Measurements from ENCODE around the gene NFATC4. TPM values are rescaled to one million over a fixed set of nuclear protein-coding genes. Genes with fewer than 3 reads are reported as not detected.

Gene NFATC4
- total RNA-seq, 1 donor from 2014 or later = 11.4 TPM

DNA sequence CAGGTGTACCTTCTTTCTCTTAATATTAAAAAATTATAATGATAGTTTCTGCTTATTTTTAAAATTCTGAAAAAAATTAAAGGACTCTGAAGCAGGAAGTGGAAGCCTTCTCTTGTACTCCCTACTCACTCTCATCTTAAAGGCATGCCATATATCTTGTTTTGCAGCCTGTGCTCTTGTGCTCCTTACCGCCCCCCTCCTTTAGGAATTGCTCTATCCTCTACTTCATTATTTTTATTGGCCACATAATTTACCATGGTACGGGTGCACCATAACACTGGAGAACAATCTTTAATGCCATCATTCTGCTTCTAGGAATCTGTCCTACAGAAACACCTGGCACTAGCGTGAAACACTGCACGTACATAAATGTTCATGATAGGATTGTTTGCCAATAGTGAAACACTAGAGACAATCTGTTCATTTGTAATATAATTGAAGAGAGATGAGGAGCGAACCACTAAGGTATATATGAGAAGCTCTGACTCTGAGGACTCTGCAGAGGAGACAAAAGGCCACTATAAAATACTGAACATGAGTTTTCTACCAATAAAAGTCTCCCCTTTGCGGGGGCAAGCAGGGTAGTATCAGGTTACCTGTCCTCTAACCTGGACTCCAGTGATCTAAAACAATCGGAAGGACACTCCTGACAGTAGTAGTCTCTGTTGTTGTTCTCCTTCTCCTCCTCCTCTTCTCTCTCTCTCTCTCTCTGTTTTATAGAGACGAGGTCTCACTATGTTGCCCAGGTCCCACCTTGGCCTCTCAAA lies 24.5 kb downstream of the NFATC4 start:
- Mint-ChIP-seq H3K27ac (ENCODE audit: unreplicated experiment) (no peak overlapping the region), H3K36me3 (ENCODE audit: unreplicated experiment) (no peaks in the 10 kb centered on the region), H3K4me1 (ENCODE audit: low read depth, unreplicated experiment) (no peaks in the 10 kb centered on the region), H3K4me3 (ENCODE audit: unreplicated experiment) (no peak overlapping the region), H3K27me3 (ENCODE audit: unreplicated experiment) (peaks cover 6% of the 10 kb centered on the region), H3K9me3 (ENCODE audit: unreplicated experiment) (no peaks in the 10 kb centered on the region)
- TF ChIP-seq, protein P1, sequence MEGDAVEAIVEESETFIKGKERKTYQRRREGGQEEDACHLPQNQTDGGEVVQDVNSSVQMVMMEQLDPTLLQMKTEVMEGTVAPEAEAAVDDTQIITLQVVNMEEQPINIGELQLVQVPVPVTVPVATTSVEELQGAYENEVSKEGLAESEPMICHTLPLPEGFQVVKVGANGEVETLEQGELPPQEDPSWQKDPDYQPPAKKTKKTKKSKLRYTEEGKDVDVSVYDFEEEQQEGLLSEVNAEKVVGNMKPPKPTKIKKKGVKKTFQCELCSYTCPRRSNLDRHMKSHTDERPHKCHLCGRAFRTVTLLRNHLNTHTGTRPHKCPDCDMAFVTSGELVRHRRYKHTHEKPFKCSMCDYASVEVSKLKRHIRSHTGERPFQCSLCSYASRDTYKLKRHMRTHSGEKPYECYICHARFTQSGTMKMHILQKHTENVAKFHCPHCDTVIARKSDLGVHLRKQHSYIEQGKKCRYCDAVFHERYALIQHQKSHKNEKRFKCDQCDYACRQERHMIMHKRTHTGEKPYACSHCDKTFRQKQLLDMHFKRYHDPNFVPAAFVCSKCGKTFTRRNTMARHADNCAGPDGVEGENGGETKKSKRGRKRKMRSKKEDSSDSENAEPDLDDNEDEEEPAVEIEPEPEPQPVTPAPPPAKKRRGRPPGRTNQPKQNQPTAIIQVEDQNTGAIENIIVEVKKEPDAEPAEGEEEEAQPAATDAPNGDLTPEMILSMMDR (IDR thresholded peaks at IDR 0.05; ENCODE audit: partially characterized antibody, unreplicated experiment) = no peak
- no peak for DNase-seq

DNA sequence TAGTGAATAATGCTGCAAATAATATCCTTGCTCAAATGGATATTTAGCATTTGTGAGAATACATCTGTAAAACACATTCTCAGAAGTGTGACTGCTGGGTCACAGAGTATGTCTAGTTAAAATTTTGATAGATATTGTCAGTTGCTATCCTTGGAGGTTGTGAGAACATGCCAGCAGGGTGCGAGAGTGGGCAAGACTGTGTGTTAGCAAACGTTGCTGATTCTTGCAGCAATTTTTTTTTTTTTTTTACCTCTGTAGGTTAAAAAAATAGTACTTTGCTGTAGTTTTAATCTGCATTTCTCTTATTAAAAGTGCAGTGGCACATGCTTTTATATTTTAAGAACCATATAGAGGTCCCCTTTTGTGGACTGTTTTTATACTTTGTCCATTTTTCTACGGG lies 26.3 kb downstream of the NFATC4 start:
- DNase-seq = no peak
- H3K27me3 Mint-ChIP-seq (ENCODE audit: unreplicated experiment) = peaks cover 6% of the 10 kb centered on the region
- H3K36me3 Mint-ChIP-seq (ENCODE audit: unreplicated experiment) = no peaks in the 10 kb centered on the region
- H3K4me3 Mint-ChIP-seq (ENCODE audit: unreplicated experiment) = no peak overlapping the region
- TF ChIP-seq, protein P1 (IDR thresholded peaks at IDR 0.05; ENCODE audit: partially characterized antibody, unreplicated experiment) = no peak
- H3K27ac Mint-ChIP-seq (ENCODE audit: unreplicated experiment) = no peak overlapping the region
- H3K4me1 Mint-ChIP-seq (ENCODE audit: low read depth, unreplicated experiment) = no peaks in the 10 kb centered on the region
- H3K9me3 Mint-ChIP-seq (ENCODE audit: unreplicated experiment) = no peaks in the 10 kb centered on the region

DNA sequence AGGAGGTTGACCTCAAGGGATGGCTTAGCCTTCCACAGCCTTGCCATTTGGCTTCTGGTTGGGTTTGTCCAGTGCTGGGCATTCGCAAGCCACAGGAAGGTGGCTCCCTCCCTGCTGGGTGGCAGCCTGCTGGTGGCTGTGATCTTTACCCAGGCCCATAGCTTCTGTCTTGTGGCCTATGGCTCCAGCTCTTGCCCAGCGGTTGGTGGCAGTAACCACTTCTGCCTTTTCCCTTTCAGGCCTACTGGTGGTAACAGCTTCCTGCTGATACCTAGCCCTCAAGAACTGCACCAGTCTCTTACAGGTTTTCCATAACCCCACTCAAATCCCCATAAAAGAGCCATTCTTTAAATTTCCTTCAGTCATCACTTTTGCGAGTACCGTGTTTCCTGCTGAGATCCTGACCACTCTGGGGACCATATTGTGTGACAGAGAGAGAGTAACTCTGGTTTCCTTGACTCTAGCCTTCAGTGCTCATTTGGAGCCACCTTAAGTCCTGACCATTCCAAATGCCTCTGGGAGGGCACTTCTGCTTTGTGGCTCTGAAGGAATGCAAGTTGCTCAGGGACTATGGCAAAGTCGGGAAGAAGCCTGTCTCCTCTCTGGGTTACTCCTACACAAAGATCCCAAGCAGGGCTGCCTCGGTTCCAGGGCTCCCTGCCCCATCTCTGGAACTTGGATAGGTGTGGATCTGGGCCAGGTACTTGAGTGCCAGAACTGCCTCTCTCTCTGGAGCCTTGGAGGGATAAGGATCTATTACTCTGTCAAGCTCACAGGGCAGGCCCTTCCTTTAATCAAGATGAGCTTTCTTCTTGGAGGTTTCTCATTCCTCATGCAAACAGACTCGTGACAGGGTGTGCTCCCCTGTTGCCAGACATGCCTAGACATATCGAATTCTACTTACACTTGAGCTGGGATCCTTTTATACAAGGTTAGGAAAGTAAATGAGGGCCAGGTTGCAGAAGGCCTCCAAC lies 27.9 kb downstream of the NFATC4 start:
- peaks cover 3% of the 10 kb centered on the region for H3K27me3 Mint-ChIP-seq (ENCODE audit: unreplicated experiment)
- TF ChIP-seq, protein P1 (IDR thresholded peaks at IDR 0.05; ENCODE audit: partially characterized antibody, unreplicated experiment) = no peak
- DNase-seq = no peak
- H3K9me3 Mint-ChIP-seq (ENCODE audit: unreplicated experiment) = no peaks in the 10 kb centered on the region
- no peaks in the 10 kb centered on the region for H3K36me3 Mint-ChIP-seq (ENCODE audit: unreplicated experiment)
- H3K4me3 Mint-ChIP-seq (ENCODE audit: unreplicated experiment) = no peak overlapping the region
- H3K27ac Mint-ChIP-seq (ENCODE audit: unreplicated experiment) = peak overlapping the region; percentile 17
- peaks cover 4% of the 10 kb centered on the region for H3K4me1 Mint-ChIP-seq (ENCODE audit: low read depth, unreplicated experiment)

DNA sequence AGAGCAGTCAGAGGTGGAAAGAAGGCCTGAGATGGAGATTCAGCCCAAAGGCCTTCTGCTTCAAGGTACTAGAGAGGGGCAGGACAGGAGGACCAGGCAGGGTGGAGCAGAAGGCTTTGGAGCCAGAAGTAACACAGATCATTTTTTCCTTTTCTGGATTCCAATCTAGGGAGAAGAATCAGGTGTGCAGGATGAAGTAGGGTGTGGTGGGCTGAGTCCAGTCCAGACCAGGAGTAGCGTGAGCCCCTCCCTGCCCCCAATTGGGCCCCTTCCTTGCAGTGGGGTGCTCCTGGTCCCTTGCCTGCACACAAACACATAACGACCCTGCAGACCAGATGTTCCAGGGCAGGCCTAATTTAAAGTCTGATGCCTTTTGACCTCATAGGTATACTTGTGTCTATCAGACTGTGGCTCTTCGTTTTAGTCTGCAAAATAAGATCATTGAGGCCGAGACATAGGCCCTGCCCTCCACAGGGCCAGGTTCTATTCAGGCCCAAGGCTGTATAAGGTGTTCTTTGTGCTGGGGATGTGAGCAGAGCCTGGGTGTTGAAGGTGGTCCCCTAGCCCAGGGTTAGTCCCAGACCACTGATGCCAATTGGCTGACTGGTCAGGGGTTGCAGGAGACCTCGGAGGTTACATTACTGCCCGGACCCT lies 29.8 kb downstream of the NFATC4 start:
- H3K36me3 Mint-ChIP-seq (ENCODE audit: unreplicated experiment) = no peaks in the 10 kb centered on the region
- no peak for DNase-seq
- TF ChIP-seq, protein P1 (IDR thresholded peaks at IDR 0.05; ENCODE audit: partially characterized antibody, unreplicated experiment) = no peak
- H3K27ac Mint-ChIP-seq (ENCODE audit: unreplicated experiment) = no peak overlapping the region
- peaks cover 2% of the 10 kb centered on the region for H3K9me3 Mint-ChIP-seq (ENCODE audit: unreplicated experiment)
- H3K27me3 Mint-ChIP-seq (ENCODE audit: unreplicated experiment) = peaks cover 5% of the 10 kb centered on the region
- peak overlapping the region; percentile 57 for H3K4me3 Mint-ChIP-seq (ENCODE audit: unreplicated experiment)
- peaks cover 16% of the 10 kb centered on the region for H3K4me1 Mint-ChIP-seq (ENCODE audit: low read depth, unreplicated experiment)

Measured in glutamatergic neuron (in vitro differentiated cells).